K562 (cell line): ENCODE results near the gene SLC25A42. TPM values are rescaled to one million over a fixed set of nuclear protein-coding genes. Genes with fewer than 3 reads are reported as not detected.

ENCODE experiments used
- ATAC-seq: fragments of 200-7000 bp; cut with Tn5 transposase; 3 replicates; pipeline ENCODE4 v1.9.1; 2020; ENCODE audit warnings: moderate library complexity
- BruUV-seq: library from RNA; stranded (reverse); fragments of 400-500 nt; replicated peaks from 2 replicates; lab custom pipeline; 2021; lab: Mats Ljungman, UMichigan
- CTCF ChIA-PET: fragments of 300-600 bp; formaldehyde crosslinking; extraction: SDS; loops from one replicate; lab custom pipeline; 2021; ENCODE audit warnings: low intra/inter-chr PET ratio; lab: Yijun Ruan, JAX
- POLR2A ChIA-PET: fragments of 300-600, 350-650 bp; sonication (Branson Sonifier 250); formaldehyde crosslinking; extraction: SDS; loops from one replicate; lab custom pipeline; 2021; ENCODE audit warnings: antibody characterized with exemption, inconsistent platforms; lab: Yijun Ruan, JAX
- DNase-seq, 4 experiments: peaks; one replicate each; pipeline versions ENCODE4 v3.0.0 to v3.0.0-alpha.2; 2011 to 2018; ENCODE audit warnings: low spot score in 3 of 4, mixed read lengths in 3 of 4; ENCODE audit errors: extremely low read depth in 1 of 4
- FAIRE-seq: peaks from 2 replicates; lab custom pipeline; 2011; peaks lifted over from hg19 to GRCh38; lab: Jason Lieb, UNC
- H2AFZ ChIP-seq: 2 replicates; pipeline ENCODE4 v1.6.0; 2011; ENCODE audit warnings: low read depth, low read length, control low read depth, inconsistent platforms
- H3K27ac ChIP-seq: fragments of 200-600 bp; 3 replicates; pipeline ENCODE4 v1.8.0; 2011; ENCODE audit warnings: low read depth, mild to moderate bottlenecking, control low read depth, inconsistent platforms, low read length, moderate library complexity, mixed read lengths; ENCODE audit errors: extremely low read depth
- H3K27me3 ChIP-seq, 2 experiments: fragments of 300-600 bp in 1 of 2; 2 replicates in 1 of 2; 3 replicates in 1 of 2; pipeline versions ENCODE4 v1.6.0 to v1.8.0; 2011; ENCODE audit warnings: inconsistent platforms in 2 of 2, low read length in 2 of 2, mild to moderate bottlenecking in 1 of 2, mixed read lengths in 1 of 2, moderate library complexity in 1 of 2; ENCODE audit not compliant: control insufficient read depth in 2 of 2, insufficient read depth in 2 of 2
- H3K36me3 ChIP-seq: fragments of 300-600 bp; 3 replicates; pipeline ENCODE4 v1.8.0; 2011; ENCODE audit warnings: mild to moderate bottlenecking, low read length, inconsistent platforms; ENCODE audit not compliant: control insufficient read depth, insufficient read depth
- H3K4me1 ChIP-seq, 2 experiments: fragments of 200-600 bp in 1 of 2; replicated peaks in 1 of 2; 2 replicates in 1 of 2; 3 replicates in 1 of 2; pipeline versions ENCODE4 v1.5.1 to v1.8.0; 2011; ENCODE audit warnings: inconsistent platforms in 2 of 2, low read length in 2 of 2, mild to moderate bottlenecking in 1 of 2, mixed read lengths in 1 of 2, moderate library complexity in 1 of 2; ENCODE audit not compliant: control insufficient read depth in 2 of 2, insufficient read depth in 2 of 2
- H3K4me2 ChIP-seq: 2 replicates; pipeline ENCODE4 v1.6.1; 2011; ENCODE audit warnings: low read length, control low read depth, inconsistent platforms, mixed read lengths; ENCODE audit not compliant: insufficient read depth
- H3K4me3 ChIP-seq: fragments of 200-600 bp; sonication (generic), shearing (Covaris generic); 2 replicates; pipeline ENCODE4 v1.5.1; 2016; ENCODE audit warnings: control low read depth, inconsistent platforms
- H3K79me2 ChIP-seq: fragments of 200-600 bp; 3 replicates; pipeline ENCODE4 v1.8.0; 2011; ENCODE audit warnings: low read length, inconsistent platforms; ENCODE audit not compliant: control insufficient read depth, insufficient read depth
- H3K9ac ChIP-seq, 2 experiments: 2 replicates each; pipeline versions ENCODE4 v1.6.0 to v1.6.1; 2011; ENCODE audit warnings: low read depth in 2 of 2, low read length in 2 of 2, control low read depth in 1 of 2, inconsistent platforms in 1 of 2, mild to moderate bottlenecking in 1 of 2, mixed read lengths in 1 of 2; ENCODE audit not compliant: insufficient read depth in 1 of 2
- H3K9me1 ChIP-seq: one replicate; pipeline ENCODE4 v1.6.0; 2011; ENCODE audit warnings: inconsistent platforms, mild to moderate bottlenecking, low read length, moderate library complexity; ENCODE audit not compliant: control insufficient read depth, insufficient read depth
- H3K9me3 ChIP-seq: replicated peaks from 2 replicates; pipeline ENCODE4 v1.5.1; 2011; ENCODE audit warnings: low read depth, low read length, inconsistent platforms; ENCODE audit not compliant: control insufficient read depth, insufficient read depth
- H4K20me1 ChIP-seq: replicated peaks from 2 replicates; pipeline ENCODE4 v1.6.1; 2011; ENCODE audit warnings: low read length, inconsistent platforms, mixed read lengths; ENCODE audit not compliant: control insufficient read depth, insufficient read depth
- COPS2 ChIP-seq: fragments of 450-650 bp; conservative IDR thresholded peaks from 2 replicates; pipeline ENCODE4 v1.6.1; 2016; ENCODE audit warnings: mild to moderate bottlenecking, moderate library complexity
- ERF ChIP-seq: fragments of 450-650 bp; formaldehyde crosslinking; IDR thresholded peaks from 2 replicates; pipeline ENCODE4 v1.4.0; 2020; ENCODE audit warnings: mild to moderate bottlenecking, mixed read lengths
- HEY1 ChIP-seq: fragments of 250-450 bp; sonication (Bioruptor Pico); IDR thresholded peaks from 2 replicates; pipeline ENCODE4 v1.5.0; 2020; ENCODE audit warnings: mild to moderate bottlenecking, moderate library complexity, borderline replicate concordance
- HMG20A ChIP-seq: fragments of 450-650 bp; formaldehyde crosslinking; conservative IDR thresholded peaks from 2 replicates; pipeline ENCODE4 v1.4.0; 2020; ENCODE audit warnings: mild to moderate bottlenecking, mixed read lengths
- MEIS2 ChIP-seq: fragments of 450-650 bp; IDR thresholded peaks from 2 replicates; pipeline ENCODE4 v1.6.1; 2014; ENCODE audit warnings: mild to moderate bottlenecking; ENCODE audit not compliant: partially characterized antibody
- NBN ChIP-seq: fragments of 450-650 bp; IDR thresholded peaks from 2 replicates; pipeline ENCODE4 v1.6.1; 2016; ENCODE audit warnings: low read depth, mild to moderate bottlenecking
- NEUROD1 ChIP-seq: fragments of 150-350 bp; IDR thresholded peaks from 2 replicates; pipeline ENCODE4 v1.6.1; 2014; ENCODE audit warnings: borderline replicate concordance, low read length, low read depth; ENCODE audit not compliant: partially characterized antibody
- NFE2 ChIP-seq: IDR thresholded peaks from 2 replicates; pipeline ENCODE4 v1.6.1; 2014; ENCODE audit warnings: antibody characterized with exemption, low read depth
- NFXL1 ChIP-seq: fragments of 450-650 bp; formaldehyde crosslinking; IDR thresholded peaks from 2 replicates; pipeline ENCODE4 v1.4.0; 2021; ENCODE audit warnings: mild to moderate bottlenecking
- SP2 ChIP-seq: IDR thresholded peaks from 2 replicates; pipeline ENCODE4 v1.6.1; 2011; ENCODE audit warnings: mild to moderate bottlenecking, low read depth, low read length, moderate library complexity; ENCODE audit not compliant: poor library complexity, severe bottlenecking; ENCODE audit errors: extremely low read depth
- TARDBP ChIP-seq: fragments of 450-650 bp; IDR thresholded peaks from 2 replicates; pipeline ENCODE4 v1.6.1; 2016
- ZBTB1 ChIP-seq: sonication (generic); formaldehyde crosslinking; IDR thresholded peaks from 2 replicates; pipeline ENCODE4 v1.8.1; 2023; ENCODE audit warnings: missing genetic modification reagents, low read depth, mild to moderate bottlenecking, borderline replicate concordance
- ZNF134 ChIP-seq: fragments of 250-450 bp; sonication (Bioruptor Pico); conservative IDR thresholded peaks from 2 replicates; pipeline ENCODE4 v1.4.0; 2020
- WGBS: fragments of 100-300 bp; shearing (Covaris generic); methylation state at CpG from one replicate; pipeline ENCODE4 v1.1.6; 2016; ENCODE audit warnings: low coverage, mixed read lengths; ENCODE audit not compliant: insufficient coverage; ENCODE audit errors: missing lambda C conversion rate; 5-methylcytosine and 5-hydroxymethylcytosine counted together
- in situ Hi-C: fragments of 300-500 bp; cut with MboI; formaldehyde crosslinking; loops from 4 replicates; pipeline ENCODE4 v1.15.0; 2018; ENCODE audit warnings: inconsistent platforms, mixed read lengths
- intact Hi-C: fragments of 100-400 bp; cut with micrococcal nuclease; formaldehyde crosslinking; loops from 2 replicates; pipeline ENCODE4 v1.14.2; 2022
- polyA plus RNA-seq, 8 experiments: library from polyadenylated mRNA; depleted of rRNA in 4 of 8; stranded (reverse) in 5 of 8; unstranded in 3 of 8; fragments of >200 nt; fragmentation: Nextera tagmentation in 2 of 8; fragmentation: Illumina TruSeq in 1 of 8; extraction: Ambion mirVana in 2 of 8; extraction: Trizol in 1 of 8; gene quantifications; 2 replicates each; pipeline versions ENCODE4 v1.2.1 to v1.2.3, GENCODE V29; 2011 to 2014; ENCODE audit warnings: inconsistent platforms in 1 of 8, missing spikeins in 1 of 8
- total RNA-seq, 7 experiments: library from RNA; depleted of rRNA in 6 of 7; stranded (reverse); fragments of >200 nt in 6 of 7; fragmentation: Illumina TruSeq in 2 of 7; extraction: Trizol in 2 of 7; gene quantifications; 2 replicates each; pipeline versions ENCODE4 v1.2.1 to v1.2.3, GENCODE V29; 2011 to 2021; ENCODE audit warnings: low replicate concordance in 1 of 7

SLC25A42 gene
- total and polyA plus RNA-seq, 9 of the 15 experiments (the other 6 are each of a cell fraction or from before 2014, with no cell fraction given): 0.59 to 32.2 (median 14.1) TPM

DNA sequence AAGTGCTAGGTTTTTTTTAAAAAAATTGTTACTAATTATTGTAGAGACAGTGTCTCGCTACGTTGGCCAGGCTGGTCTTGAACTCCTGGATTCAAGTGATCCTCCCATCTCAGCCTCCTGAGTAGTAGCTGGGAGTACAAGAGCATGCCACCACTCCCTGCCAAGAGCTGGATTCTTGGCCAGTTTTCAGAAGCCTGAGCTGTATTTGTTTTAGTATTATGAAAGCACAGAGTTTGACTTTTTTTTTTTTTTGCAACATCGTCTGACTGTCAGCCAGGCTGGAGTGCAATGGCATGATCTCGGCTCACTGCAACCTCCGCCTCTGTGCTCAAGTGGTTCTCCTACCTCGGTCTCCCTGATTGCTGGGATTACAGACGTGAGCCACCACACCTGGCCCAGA, 23.4 kb upstream of the SLC25A42 start:
- intact Hi-C loops: no loop called here
- Histone ChIP-seq H2AFZ (no peak overlapping the region), H3K9me3 (0 out of 2 replicates have a peak, but pooled peaks cover 4% of the 10 kb centered on the region), H3K4me1 (peaks cover 0 to 9% of the 10 kb centered on the region in 2 experiments; a peak in 3 of 5 replicates), H3K9me1 (no peaks in the 10 kb centered on the region), H3K27ac (no peak overlapping the region), H4K20me1 (peaks cover 5% of the 10 kb centered on the region; the same call in 1 of the 2 replicates), H3K79me2 (peaks cover 55% of the 10 kb centered on the region), H3K4me2 (no peak overlapping the region), H3K36me3 (peaks cover 69% of the 10 kb centered on the region; the same call in 2 of the 3 replicates), H3K4me3 (no peak overlapping the region), H3K27me3 (no peaks in the 10 kb centered on the region), H3K9ac (no peak overlapping the region)
- ATAC-seq (no peak), FAIRE-seq (no peak), DNase-seq (no peak)
- 88% methylated on average over 6 of the region's 7 CpGs for WGBS
- no peak for TF ChIP-seq SP2
- no peak for TF ChIP-seq ZBTB1 (CRISPR knock-in tag)
- POLR2A ChIA-PET: interaction anchor here (0.9 kb wide), 1 partner anchor 13 kb away, joined by 3 read pairs; no protein-coding TSS in a partner anchor
- in situ Hi-C loops: loop anchor here (10.0 kb wide), 1 partner anchor 284 kb away; the partner anchor contains the start of genes MAU2 and SUGP1
- BruUV-seq: no TSS peak
- CTCF ChIA-PET: no interaction called here

GRCh38 chr19:19042732-19043280, 21.0 kb upstream of the SLC25A42 start:
- no peaks in the 10 kb centered on the region for H3K4me1 ChIP-seq
- no peak for ATAC-seq
- H3K27ac ChIP-seq: no peak overlapping the region
- peaks cover 32% of the 10 kb centered on the region for H3K79me2 ChIP-seq
- no peak overlapping the region for H3K4me3 ChIP-seq
- WGBS: 92% methylated on average over 13 of the region's 13 CpGs
- H2AFZ ChIP-seq: no peak overlapping the region
- no peak for FAIRE-seq
- 0 out of 2 replicates have a peak, but pooled peaks cover 1% of the 10 kb centered on the region for H3K9me3 ChIP-seq
- H3K9ac ChIP-seq: peak overlapping the region in 1 of 2 experiments; percentile 40; a peak in 2 of 4 replicates
- peak in 1 of 4 experiments; percentile 4 for DNase-seq
- ChIA-PET POLR2A (no interaction called here), CTCF (no interaction called here)
- peaks cover 65% of the 10 kb centered on the region for H3K36me3 ChIP-seq
- no peak overlapping the region for H3K4me2 ChIP-seq
- H3K27me3 ChIP-seq: no peaks in the 10 kb centered on the region
- intact Hi-C loops: no loop called here
- BruUV-seq: no TSS peak
- H3K9me1 ChIP-seq: no peaks in the 10 kb centered on the region
- in situ Hi-C loops: loop anchor here (10.0 kb wide), 1 partner anchor 282 kb away; the partner anchor contains the start of genes MAU2 and SUGP1
- peaks cover 5% of the 10 kb centered on the region; the same call in 1 of the 2 replicates for H4K20me1 ChIP-seq
- TF ChIP-seq NFXL1 (CRISPR knock-in tag) (no peak), NEUROD1 (no peak), NBN (no peak), MEIS2 (no peak), COPS2 (no peak), HEY1 (CRISPR knock-in tag) (no peak), ZNF134 (no peak), HMG20A (CRISPR knock-in tag) (no peak), TARDBP (no peak), NFE2 (no peak), ERF (CRISPR knock-in tag) (no peak)
